Activated CD4-positive, alpha-beta T cell treated with anti-CD3 and anti-CD28 coated beads, Interleukin-2, amount 10 ng/mL, durations not matched to agents 24 days and 14 days (primary cell): Measurements from ENCODE around the gene TMEM158. TPM values are rescaled to one million over a fixed set of nuclear protein-coding genes. Genes with fewer than 3 reads are reported as not detected.

Source experiments
- DNase-seq: peaks from one replicate; pipeline ENCODE4 v3.0.0; 2022
- H3K27ac Mint-ChIP-seq: one replicate; pipeline ENCODE4 v1.8.0; 2022; ENCODE audit warnings: mild to moderate bottlenecking, mixed read lengths
- H3K27me3 Mint-ChIP-seq: one replicate; pipeline ENCODE4 v1.8.0; 2022; ENCODE audit warnings: mixed read lengths
- H3K36me3 Mint-ChIP-seq: one replicate; pipeline ENCODE4 v1.8.0; 2022; ENCODE audit warnings: low read depth, mild to moderate bottlenecking, mixed read lengths
- H3K4me1 Mint-ChIP-seq: one replicate; pipeline ENCODE4 v1.8.0; 2021; ENCODE audit warnings: mixed read lengths
- H3K4me3 Mint-ChIP-seq: one replicate; pipeline ENCODE4 v1.8.0; 2022; ENCODE audit warnings: mild to moderate bottlenecking, moderate library complexity, mixed read lengths
- H3K9me3 Mint-ChIP-seq: one replicate; pipeline ENCODE4 v1.8.0; 2021; ENCODE audit warnings: mixed read lengths
- intact Hi-C: fragments of 100-400 bp; cut with micrococcal nuclease; formaldehyde crosslinking; loops from one replicate; pipeline ENCODE4 v1.15.1; 2023
- total RNA-seq: library from RNA; stranded (reverse); gene quantifications from 2 replicates; pipeline ENCODE4 v1.2.3, GENCODE V29; 2022

Gene TMEM158
- total RNA-seq, 1 donor from 2014 or later, result 0.44 TPM

GRCh38 chr3:45249391-45249790 is 23.3 kb upstream of the TMEM158 start:
- no peak overlapping the region for H3K27ac Mint-ChIP-seq
- peaks cover 8% of the 10 kb centered on the region for H3K27me3 Mint-ChIP-seq

DNA sequence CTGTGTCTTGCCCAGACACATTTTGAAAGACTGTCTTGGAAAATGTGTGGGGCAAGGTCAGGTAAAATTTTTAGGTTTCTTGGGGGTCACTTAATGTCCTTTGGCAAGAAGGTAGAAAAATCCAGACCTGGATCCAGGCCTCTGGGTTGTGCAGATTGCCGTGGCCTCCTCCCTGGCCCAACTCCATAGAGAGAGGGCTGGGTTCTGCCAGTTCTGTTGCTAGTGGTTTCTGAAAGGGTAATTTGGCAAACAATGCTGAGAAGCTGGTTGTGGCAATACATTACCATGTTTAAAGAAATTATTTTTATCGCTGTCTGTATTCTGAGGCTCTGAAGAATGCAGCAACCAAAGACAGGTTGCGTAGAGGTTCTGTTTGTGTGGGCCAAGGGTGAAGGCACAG is 20.2 kb upstream of the TMEM158 start:
- no peaks in the 10 kb centered on the region for H3K36me3 Mint-ChIP-seq
- no peak for DNase-seq
- intact Hi-C loops, result no loop called here
- H3K27ac Mint-ChIP-seq, result no peak overlapping the region
- no peaks in the 10 kb centered on the region for H3K9me3 Mint-ChIP-seq
- no peak overlapping the region for H3K4me3 Mint-ChIP-seq
- H3K4me1 Mint-ChIP-seq, result no peaks in the 10 kb centered on the region
- H3K27me3 Mint-ChIP-seq, result peaks cover 6% of the 10 kb centered on the region

More at GRCh38 chr3:45249391-45249790, 23.3 kb upstream of the TMEM158 start:
- H3K36me3 Mint-ChIP-seq, result no peaks in the 10 kb centered on the region
- H3K9me3 Mint-ChIP-seq, result no peaks in the 10 kb centered on the region
- intact Hi-C loops, result no loop called here
- no peaks in the 10 kb centered on the region for H3K4me1 Mint-ChIP-seq
- no peak overlapping the region for H3K4me3 Mint-ChIP-seq
- no peak for DNase-seq

GRCh38 chr3:45244356-45244755 is 18.3 kb upstream of the TMEM158 start:
- Mint-ChIP-seq H3K36me3 (no peaks in the 10 kb centered on the region), H3K4me3 (no peak overlapping the region), H3K27me3 (peaks cover 7% of the 10 kb centered on the region), H3K27ac (no peak overlapping the region), H3K9me3 (no peaks in the 10 kb centered on the region), H3K4me1 (no peaks in the 10 kb centered on the region)
- intact Hi-C loops, result no loop called here
- DNase-seq, result no peak

DNA sequence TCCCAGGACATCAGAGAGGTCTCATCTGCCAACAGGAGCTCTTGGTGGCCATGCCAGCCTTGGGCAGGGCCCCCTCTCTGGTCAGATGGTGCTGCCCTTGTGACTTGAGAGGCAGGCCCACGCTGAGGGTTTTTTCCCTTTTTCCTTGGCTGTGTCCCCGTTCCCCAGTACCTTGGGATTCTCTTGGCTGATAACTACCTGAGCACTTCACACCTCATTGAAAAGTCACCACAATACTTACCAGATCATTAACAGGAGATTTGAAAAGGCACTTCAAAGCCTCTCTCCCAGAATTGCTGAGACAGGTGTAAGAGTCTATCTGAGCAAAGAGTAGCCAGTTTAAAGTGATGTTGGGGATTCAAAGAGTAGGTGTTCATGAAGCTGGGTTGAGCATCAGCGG is 15.1 kb upstream of the TMEM158 start:
- no peaks in the 10 kb centered on the region for H3K9me3 Mint-ChIP-seq
- intact Hi-C loops, result no loop called here
- no peaks in the 10 kb centered on the region for H3K36me3 Mint-ChIP-seq
- no peak overlapping the region for H3K4me3 Mint-ChIP-seq
- H3K27me3 Mint-ChIP-seq, result peaks cover 6% of the 10 kb centered on the region
- no peaks in the 10 kb centered on the region for H3K4me1 Mint-ChIP-seq
- DNase-seq, result no peak
- no peak overlapping the region for H3K27ac Mint-ChIP-seq

DNA sequence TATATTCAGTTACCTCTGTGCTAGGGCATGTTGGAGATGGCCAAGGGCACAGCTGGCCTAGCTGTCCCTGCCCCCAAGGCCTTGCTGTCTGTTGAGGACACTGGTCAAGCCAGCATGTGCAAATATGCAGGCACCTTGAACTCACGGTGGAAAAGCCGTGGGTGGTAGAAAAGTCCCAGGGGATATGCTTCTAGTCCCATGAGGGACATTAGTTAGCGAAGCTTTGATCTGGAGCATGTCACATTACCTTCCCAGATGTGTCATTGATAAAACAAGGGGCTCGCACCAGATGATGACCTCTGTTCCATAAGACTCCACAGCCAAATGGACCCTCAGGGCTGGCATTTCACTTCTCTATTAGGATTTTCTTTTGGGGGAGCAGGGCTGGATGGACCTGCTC is 14.2 kb upstream of the TMEM158 start:
- DNase-seq, result no peak
- Mint-ChIP-seq H3K4me3 (no peak overlapping the region), H3K9me3 (no peaks in the 10 kb centered on the region), H3K36me3 (no peaks in the 10 kb centered on the region), H3K27me3 (peaks cover 6% of the 10 kb centered on the region), H3K27ac (no peak overlapping the region), H3K4me1 (no peaks in the 10 kb centered on the region)
- intact Hi-C loops, result no loop called here

- Mint-ChIP-seq H3K27me3 (peaks cover 6% of the 10 kb centered on the region), H3K27ac (no peak overlapping the region), H3K4me1 (peaks cover 4% of the 10 kb centered on the region), H3K9me3 (no peaks in the 10 kb centered on the region), H3K4me3 (no peak overlapping the region), H3K36me3 (no peaks in the 10 kb centered on the region)
- DNase-seq, result no peak
- intact Hi-C loops, result no loop called here
These were observed 13.2 kb upstream of the TMEM158 start for GRCh38 chr3:45239254-45239653.

DNA sequence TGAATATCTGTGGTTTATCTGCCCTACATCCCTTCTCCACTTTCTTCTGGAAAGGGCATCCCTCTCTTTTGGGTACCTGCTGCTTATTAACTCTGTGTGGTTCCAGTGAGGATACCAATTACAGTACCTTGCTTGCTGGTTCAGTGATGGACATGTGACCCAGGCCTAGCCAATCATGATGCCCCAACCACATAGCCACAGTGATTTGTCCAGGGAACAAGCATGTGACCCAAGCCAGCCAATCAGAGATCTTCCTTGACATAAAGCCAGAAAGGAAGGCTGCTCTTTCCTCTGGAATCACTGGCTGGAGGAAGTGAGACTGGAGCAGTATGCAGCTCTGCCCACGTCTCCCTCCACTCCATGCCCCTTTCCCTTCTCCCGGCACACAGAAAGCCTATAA is 10.9 kb upstream of the TMEM158 start:
- Mint-ChIP-seq H3K4me1 (peaks cover 5% of the 10 kb centered on the region), H3K9me3 (no peaks in the 10 kb centered on the region), H3K4me3 (no peak overlapping the region), H3K36me3 (no peaks in the 10 kb centered on the region), H3K27me3 (peaks cover 20% of the 10 kb centered on the region), H3K27ac (no peak overlapping the region)
- DNase-seq, result no peak
- intact Hi-C loops, result no loop called here

DNA sequence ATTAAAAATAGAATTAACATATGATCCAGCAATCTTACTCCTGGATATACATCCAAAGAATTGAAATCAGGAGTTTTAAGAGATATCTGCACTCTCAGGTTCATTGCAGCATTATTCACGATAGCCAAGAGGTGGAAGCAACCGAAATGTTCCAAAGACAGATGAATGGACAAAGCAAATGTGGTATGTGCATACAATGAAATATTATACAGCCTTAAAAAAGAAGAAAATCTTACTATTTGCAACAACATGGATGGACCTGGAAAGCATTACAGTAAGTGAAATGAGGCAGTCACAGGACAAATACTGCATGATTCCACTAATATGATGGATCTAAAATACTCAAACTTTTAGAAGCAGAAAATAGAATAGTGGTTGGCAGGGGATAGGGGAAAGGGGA is 9.3 kb upstream of the TMEM158 start:
- Mint-ChIP-seq H3K4me3 (no peak overlapping the region), H3K9me3 (no peaks in the 10 kb centered on the region), H3K27ac (no peak overlapping the region), H3K36me3 (no peaks in the 10 kb centered on the region), H3K4me1 (peaks cover 5% of the 10 kb centered on the region), H3K27me3 (peaks cover 27% of the 10 kb centered on the region)
- intact Hi-C loops, result no loop called here
- DNase-seq, result no peak

GRCh38 chr3:45234250-45234649 is 8.2 kb upstream of the TMEM158 start:
- H3K27ac Mint-ChIP-seq, result no peak overlapping the region
- DNase-seq, result no peak
- H3K4me1 Mint-ChIP-seq, result peaks cover 5% of the 10 kb centered on the region
- no peak overlapping the region for H3K4me3 Mint-ChIP-seq
- H3K27me3 Mint-ChIP-seq, result peaks cover 36% of the 10 kb centered on the region
- no peaks in the 10 kb centered on the region for H3K9me3 Mint-ChIP-seq
- intact Hi-C loops, result no loop called here
- no peaks in the 10 kb centered on the region for H3K36me3 Mint-ChIP-seq

GRCh38 chr3:45232521-45232920 is 6.4 kb upstream of the TMEM158 start:
- Mint-ChIP-seq H3K4me3 (no peak overlapping the region), H3K27me3 (peaks cover 51% of the 10 kb centered on the region)

GRCh38 chr3:45227946-45228345 is 1.9 kb upstream of the TMEM158 start:
- Mint-ChIP-seq H3K9me3 (no peaks in the 10 kb centered on the region), H3K27ac (no peak overlapping the region), H3K4me1 (peaks cover 12% of the 10 kb centered on the region), H3K36me3 (no peaks in the 10 kb centered on the region), H3K27me3 (peaks cover 70% of the 10 kb centered on the region), H3K4me3 (no peak overlapping the region)
- intact Hi-C loops, result loop anchor here (2.0 to 10.0 kb wide), 3 partner anchors 269 to 461 kb away; partner anchors contain the start of gene SACM1L
- no peak for DNase-seq

More at GRCh38 chr3:45232521-45232920, 6.4 kb upstream of the TMEM158 start:
- no peak for DNase-seq
- Mint-ChIP-seq H3K9me3 (no peaks in the 10 kb centered on the region), H3K36me3 (no peaks in the 10 kb centered on the region), H3K4me1 (peaks cover 5% of the 10 kb centered on the region), H3K27ac (no peak overlapping the region)
- intact Hi-C loops, result no loop called here

DNA sequence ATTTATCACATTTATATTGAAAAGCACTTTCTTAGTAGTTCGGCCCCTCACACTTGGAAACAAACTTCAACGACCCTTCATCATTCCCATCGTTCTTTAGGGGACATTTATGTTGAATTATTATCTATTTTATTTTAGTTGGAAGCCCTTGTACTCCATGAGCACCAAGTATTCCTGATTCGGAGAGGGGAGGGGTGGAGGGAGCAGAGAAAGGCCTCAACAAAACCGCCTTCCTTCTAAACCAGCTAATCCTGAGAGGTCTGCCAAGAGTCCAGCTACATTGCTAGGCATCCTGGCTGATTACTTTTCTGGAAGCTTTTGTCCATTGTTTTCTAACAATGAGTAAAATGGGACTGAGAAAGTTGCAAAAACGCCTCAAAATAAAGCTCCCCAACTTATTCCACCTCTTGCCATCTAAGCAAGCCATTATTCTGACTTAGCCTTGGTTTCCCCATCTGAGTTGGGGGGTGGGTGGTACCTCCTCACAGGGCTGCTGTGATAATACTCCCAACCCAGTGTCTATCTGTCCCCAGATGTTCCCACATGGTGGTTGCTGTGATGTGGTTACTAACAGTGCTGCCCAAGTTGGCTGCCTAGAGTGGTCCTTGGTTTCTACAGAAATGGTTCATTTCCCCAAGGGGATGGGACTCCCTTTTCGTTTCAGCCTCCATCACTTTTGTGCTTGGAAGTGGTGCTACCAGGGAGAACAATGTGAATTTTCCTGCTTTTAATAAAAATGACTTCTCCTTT is 1.2 kb upstream of the TMEM158 start:
- intact Hi-C loops, result loop anchor here (2.0 to 10.0 kb wide), 3 partner anchors 270 to 462 kb away; partner anchors contain the start of gene SACM1L
- H3K27me3 Mint-ChIP-seq, result peaks cover 70% of the 10 kb centered on the region
- no peak for DNase-seq
- H3K4me1 Mint-ChIP-seq, result peaks cover 12% of the 10 kb centered on the region
- H3K36me3 Mint-ChIP-seq, result no peaks in the 10 kb centered on the region
- H3K9me3 Mint-ChIP-seq, result no peaks in the 10 kb centered on the region
- H3K27ac Mint-ChIP-seq, result no peak overlapping the region
- peak overlapping the region; percentile 12 for H3K4me3 Mint-ChIP-seq

GRCh38 chr3:45225465-45226205 is 452 bp downstream of the TMEM158 start:
- intact Hi-C loops, result loop anchor here (1.0 to 10.0 kb wide), 5 partner anchors 58 to 463 kb away; partner anchors contain the start of gene SACM1L
- Mint-ChIP-seq H3K27me3 (peaks cover 73% of the 10 kb centered on the region), H3K27ac (no peak overlapping the region)

DNA sequence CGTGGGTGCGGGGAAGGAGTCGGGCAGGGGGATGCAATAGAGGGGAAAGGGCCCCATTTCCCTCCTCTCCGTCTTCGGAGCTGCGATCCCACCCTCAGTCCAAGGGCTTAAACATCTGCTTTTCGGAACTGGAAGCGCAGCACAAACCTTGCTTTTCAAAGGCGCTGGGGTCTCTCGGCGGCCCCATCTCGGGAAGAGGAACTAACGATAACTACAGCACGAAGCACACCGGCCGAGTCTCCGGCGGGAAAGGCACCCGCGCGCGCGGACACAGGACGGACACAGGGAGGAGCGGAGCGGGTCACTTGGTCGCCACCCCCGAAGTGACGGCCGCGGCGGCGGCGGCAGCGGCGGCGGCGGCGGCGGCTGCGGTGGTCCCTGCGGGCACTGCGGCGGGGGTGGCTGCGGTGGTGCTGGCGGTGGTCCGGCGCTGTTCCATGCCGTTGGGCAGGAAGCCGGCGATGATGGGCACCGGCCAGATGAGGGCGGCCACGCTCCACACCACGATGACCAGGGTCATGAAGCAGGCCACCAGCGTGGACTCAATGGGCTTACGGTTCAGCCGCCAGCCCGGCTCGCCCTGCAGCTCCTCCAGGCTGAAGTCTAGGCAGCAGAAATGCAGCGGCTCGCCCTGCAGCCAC is 1.1 kb downstream of the TMEM158 start:
- Mint-ChIP-seq H3K27me3 (peaks cover 74% of the 10 kb centered on the region), H3K4me1 (peaks cover 12% of the 10 kb centered on the region), H3K4me3 (peak overlapping the region; percentile 83), H3K27ac (peak overlapping the region; percentile 78), H3K36me3 (no peaks in the 10 kb centered on the region), H3K9me3 (no peaks in the 10 kb centered on the region)
- DNase-seq, result peak; percentile 71
- intact Hi-C loops, result loop anchor here (1.0 to 10.0 kb wide), 3 partner anchors 184 to 440 kb away; no protein-coding TSS in a partner anchor

More at GRCh38 chr3:45225465-45226205, 452 bp downstream of the TMEM158 start:
- Mint-ChIP-seq H3K4me1 (peaks cover 12% of the 10 kb centered on the region), H3K4me3 (peak overlapping the region; percentile 42), H3K36me3 (no peaks in the 10 kb centered on the region), H3K9me3 (no peaks in the 10 kb centered on the region)
- DNase-seq, result peak; percentile 82
